ENCODE results near the gene PSTPIP2. TPM values are rescaled to one million over a fixed set of nuclear protein-coding genes. Genes with fewer than 3 reads are reported as not detected.
A peak's percentile ranks its signal among the peaks of the same experiment; 100 is the strongest.
"Not testable (repeated sequence)": the region's sequence is repeated elsewhere in the genome, so short reads cannot be mapped to it uniquely, and the experiment has no call there.

Gene PSTPIP2
- total RNA-seq, 2 experiments from 2014 or later: 13.5 to 15.2 TPM

- no peak overlapping the region for H3K27ac Mint-ChIP-seq
- DNase-seq: no peak
- ChIA-PET CTCF (interaction anchor here (1.4 to 2.2 kb wide), 2 partner anchors 22 kb away, joined by 5 to 7 read pairs; no protein-coding TSS in a partner anchor), POLR2A (interaction anchor here (0.7 kb wide), 1 partner anchor 78 kb away, joined by 5 read pairs; a partner anchor contains a TSS)
- H3K9me3 Mint-ChIP-seq: no peaks in the 10 kb centered on the region
- H3K4me1 Mint-ChIP-seq (ENCODE audit: low read depth): peaks cover 38% of the 10 kb centered on the region
- intact Hi-C loops (cut with micrococcal nuclease): loop anchor here (10.0 kb wide), 1 partner anchor 1819 kb away; no protein-coding TSS in a partner anchor
- no peaks in the 10 kb centered on the region for H3K27me3 Mint-ChIP-seq
- H3K4me3 Mint-ChIP-seq: no peak overlapping the region
- peaks cover 39% of the 10 kb centered on the region for H3K36me3 Mint-ChIP-seq
Measured at GRCh38 chr18:46095532-46095931, 23.5 kb upstream of the PSTPIP2 start.

- POLR2A ChIA-PET; DNase-seq; intact Hi-C loops (cut with micrococcal nuclease); H3K27me3 Mint-ChIP-seq; H3K4me3 Mint-ChIP-seq; CTCF ChIA-PET; H3K27ac Mint-ChIP-seq; H3K9me3 Mint-ChIP-seq: not testable (repeated sequence)
- Mint-ChIP-seq H3K4me1 (ENCODE audit: low read depth) (peaks cover 20% of the 10 kb centered on the region), H3K36me3 (peaks cover 71% of the 10 kb centered on the region)
Measured at GRCh38 chr18:46088501-46088900, 16.4 kb upstream of the PSTPIP2 start.

- CTCF ChIA-PET: interaction anchor here (2.7 kb wide), 1 partner anchor 11 kb away, joined by 10 read pairs; no protein-coding TSS in a partner anchor
- no peaks in the 10 kb centered on the region for H3K27me3 Mint-ChIP-seq
- H3K9me3 Mint-ChIP-seq: no peaks in the 10 kb centered on the region
- peaks cover 62% of the 10 kb centered on the region for H3K36me3 Mint-ChIP-seq
- no peak overlapping the region for H3K27ac Mint-ChIP-seq
- intact Hi-C loops (cut with micrococcal nuclease): no loop called here
- POLR2A ChIA-PET: no interaction called here
- no peak for DNase-seq
- no peak overlapping the region for H3K4me3 Mint-ChIP-seq
- H3K4me1 Mint-ChIP-seq (ENCODE audit: low read depth): peaks cover 3% of the 10 kb centered on the region
Measured at GRCh38 chr18:46084431-46084830, 12.4 kb upstream of the PSTPIP2 start.

- intact Hi-C loops (cut with micrococcal nuclease): no loop called here
- DNase-seq: no peak
- POLR2A ChIA-PET: no interaction called here
- Mint-ChIP-seq H3K27me3 (no peaks in the 10 kb centered on the region), H3K4me1 (ENCODE audit: low read depth) (no peaks in the 10 kb centered on the region), H3K27ac (no peak overlapping the region), H3K36me3 (peaks cover 34% of the 10 kb centered on the region), H3K9me3 (no peaks in the 10 kb centered on the region), H3K4me3 (no peak overlapping the region)
- CTCF ChIA-PET: no interaction called here
Measured at GRCh38 chr18:46080156-46080555, 8.1 kb upstream of the PSTPIP2 start.

- no peaks in the 10 kb centered on the region for H3K9me3 Mint-ChIP-seq
- no peak overlapping the region for H3K27ac Mint-ChIP-seq
- H3K27me3 Mint-ChIP-seq: no peaks in the 10 kb centered on the region
- ChIA-PET POLR2A (no interaction called here), CTCF (no interaction called here)
- H3K36me3 Mint-ChIP-seq: peaks cover 30% of the 10 kb centered on the region
- DNase-seq: no peak
- no peak overlapping the region for H3K4me3 Mint-ChIP-seq
- H3K4me1 Mint-ChIP-seq (ENCODE audit: low read depth): no peaks in the 10 kb centered on the region
- intact Hi-C loops (cut with micrococcal nuclease): no loop called here
Measured at GRCh38 chr18:46079336-46079735, 7.3 kb upstream of the PSTPIP2 start.

- H3K9me3 Mint-ChIP-seq: no peaks in the 10 kb centered on the region
- ChIA-PET CTCF (interaction anchor here (0.6 to 3.8 kb wide), 55 partner anchors 10 to 584 kb away, joined by 3 to 49 read pairs (median 5); a partner anchor contains a TSS), POLR2A (interaction anchor here (0.6 to 1.5 kb wide), 4 partner anchors 100 to 411 kb away, joined by 3 to 4 read pairs (median 4); no protein-coding TSS in a partner anchor)
- peak; percentile 65 for DNase-seq
- no peaks in the 10 kb centered on the region for H3K36me3 Mint-ChIP-seq
- no peak overlapping the region for H3K27ac Mint-ChIP-seq
- no peaks in the 10 kb centered on the region for H3K27me3 Mint-ChIP-seq
- H3K4me3 Mint-ChIP-seq: no peak overlapping the region
- peaks cover 37% of the 10 kb centered on the region for H3K4me1 Mint-ChIP-seq (ENCODE audit: low read depth)
- intact Hi-C loops (cut with micrococcal nuclease): loop anchor here (1.0 to 2.0 kb wide), 11 partner anchors 25 to 453 kb away; partner anchors contain the start of genes ATP5F1A and EPG5
Measured at GRCh38 chr18:46073474-46074331, 1.6 kb upstream of the PSTPIP2 start.

GRCh38 chr18:46072959-46073358, 899 bp upstream of the PSTPIP2 start:
- Mint-ChIP-seq H3K27me3 (no peaks in the 10 kb centered on the region), H3K36me3 (no peaks in the 10 kb centered on the region), H3K9me3 (no peaks in the 10 kb centered on the region), H3K27ac (no peak overlapping the region), H3K4me1 (ENCODE audit: low read depth) (peaks cover 39% of the 10 kb centered on the region), H3K4me3 (peak overlapping the region; percentile 77)
- CTCF ChIA-PET: interaction anchor here (0.9 to 3.8 kb wide), 37 partner anchors 10 to 585 kb away, joined by 3 to 49 read pairs (median 7); a partner anchor contains a TSS
- no peak for DNase-seq
- intact Hi-C loops (cut with micrococcal nuclease): loop anchor here (1.0 to 2.0 kb wide), 11 partner anchors 26 to 452 kb away; partner anchors contain the start of genes ATP5F1A and EPG5
- POLR2A ChIA-PET: interaction anchor here (1.0 to 1.5 kb wide), 3 partner anchors 99 to 407 kb away, joined by 3 to 4 read pairs (median 4); no protein-coding TSS in a partner anchor

GRCh38 chr18:46072376-46072867, 362 bp upstream of the PSTPIP2 start:
- Mint-ChIP-seq H3K4me3 (peak overlapping the region; percentile 77), H3K4me1 (ENCODE audit: low read depth) (peaks cover 39% of the 10 kb centered on the region), H3K9me3 (no peaks in the 10 kb centered on the region), H3K36me3 (peaks cover 2% of the 10 kb centered on the region), H3K27me3 (no peaks in the 10 kb centered on the region), H3K27ac (no peak overlapping the region)
- CTCF ChIA-PET: interaction anchor here (1.2 to 3.8 kb wide), 24 partner anchors 11 to 407 kb away, joined by 3 to 49 read pairs (median 10); no protein-coding TSS in a partner anchor
- POLR2A ChIA-PET: interaction anchor here (1.0 to 1.5 kb wide), 2 partner anchors 98 to 165 kb away, joined by 3 to 4 read pairs; no protein-coding TSS in a partner anchor
- DNase-seq: no peak
- intact Hi-C loops (cut with micrococcal nuclease): loop anchor here (2.0 kb wide), 5 partner anchors 26 to 452 kb away; partner anchors contain the start of genes ATP5F1A and EPG5

GRCh38 chr18:46070815-46071652, 1.0 kb downstream of the PSTPIP2 start:
- Mint-ChIP-seq H3K9me3 (no peaks in the 10 kb centered on the region), H3K36me3 (peaks cover 2% of the 10 kb centered on the region), H3K4me3 (peak overlapping the region; percentile 72), H3K27ac (no peak overlapping the region), H3K27me3 (no peaks in the 10 kb centered on the region), H3K4me1 (ENCODE audit: low read depth) (peaks cover 39% of the 10 kb centered on the region)
- peak; percentile 36 for DNase-seq
- CTCF ChIA-PET: interaction anchor here (0.7 to 3.8 kb wide), 9 partner anchors 30 to 406 kb away, joined by 3 to 49 read pairs (median 4); no protein-coding TSS in a partner anchor
- POLR2A ChIA-PET: interaction anchor here (0.9 to 1.3 kb wide), 2 partner anchors 60 to 73 kb away, joined by 3 read pairs; no protein-coding TSS in a partner anchor
- intact Hi-C loops (cut with micrococcal nuclease): loop anchor here (2.0 kb wide), 1 partner anchor 42 kb away; no protein-coding TSS in a partner anchor

- peaks cover 39% of the 10 kb centered on the region for H3K4me1 Mint-ChIP-seq (ENCODE audit: low read depth)
- no peaks in the 10 kb centered on the region for H3K27me3 Mint-ChIP-seq
- POLR2A ChIA-PET: no interaction called here
- peaks cover 2% of the 10 kb centered on the region for H3K36me3 Mint-ChIP-seq
- H3K27ac Mint-ChIP-seq: no peak overlapping the region
- intact Hi-C loops (cut with micrococcal nuclease): loop anchor here (2.0 kb wide), 1 partner anchor 41 kb away; no protein-coding TSS in a partner anchor
- H3K9me3 Mint-ChIP-seq: no peaks in the 10 kb centered on the region
- no peak for DNase-seq
- CTCF ChIA-PET: interaction anchor here (0.8 to 1.4 kb wide), 4 partner anchors 57 to 404 kb away, joined by 3 read pairs; no protein-coding TSS in a partner anchor
- H3K4me3 Mint-ChIP-seq: no peak overlapping the region
Measured at GRCh38 chr18:46070232-46070631, 1.8 kb downstream of the PSTPIP2 start.

- intact Hi-C loops (cut with micrococcal nuclease): loop anchor here (1.0 kb wide), 1 partner anchor 56 kb away; no protein-coding TSS in a partner anchor
- Mint-ChIP-seq H3K4me1 (ENCODE audit: low read depth) (peaks cover 42% of the 10 kb centered on the region), H3K9me3 (no peaks in the 10 kb centered on the region), H3K36me3 (peaks cover 2% of the 10 kb centered on the region), H3K27me3 (no peaks in the 10 kb centered on the region), H3K4me3 (no peak overlapping the region), H3K27ac (peak overlapping the region; percentile 5)
- ChIA-PET CTCF (interaction anchor here (0.8 to 1.4 kb wide), 5 partner anchors 56 to 404 kb away, joined by 3 to 6 read pairs (median 3); no protein-coding TSS in a partner anchor), POLR2A (no interaction called here)
- no peak for DNase-seq
Measured at GRCh38 chr18:46069524-46069923, 2.5 kb downstream of the PSTPIP2 start.

All from activated CD4-positive, alpha-beta memory T cell treated with anti-CD3 and anti-CD28 coated beads for 36 hours (primary cell).